Tibial nerve (tissue), 3 donors: Measurements from ENCODE around the gene GSG1L.

Experiments used
- POLR2A ChIP-seq, 2 donors: fragments of 450-650 bp; IDR thresholded peaks; one replicate each; pipeline ENCODE4 v1.6.1; 2017; ENCODE audit warnings: antibody characterized with exemption in 2 of 2, mild to moderate bottlenecking in 2 of 2, moderate library complexity in 2 of 2
- TF ChIP-seq, protein P1 (sequence below), 5 experiments: fragments of 200-600 bp in 3 of 5; fragments of 450-650 bp in 2 of 5; sonication (generic) in 3 of 5; IDR thresholded peaks; one replicate each; pipeline ENCODE4 v1.5.1; 2016 to 2019; ENCODE audit warnings: antibody characterized with exemption in 5 of 5, mild to moderate bottlenecking in 3 of 5, moderate library complexity in 2 of 5

DNA sequence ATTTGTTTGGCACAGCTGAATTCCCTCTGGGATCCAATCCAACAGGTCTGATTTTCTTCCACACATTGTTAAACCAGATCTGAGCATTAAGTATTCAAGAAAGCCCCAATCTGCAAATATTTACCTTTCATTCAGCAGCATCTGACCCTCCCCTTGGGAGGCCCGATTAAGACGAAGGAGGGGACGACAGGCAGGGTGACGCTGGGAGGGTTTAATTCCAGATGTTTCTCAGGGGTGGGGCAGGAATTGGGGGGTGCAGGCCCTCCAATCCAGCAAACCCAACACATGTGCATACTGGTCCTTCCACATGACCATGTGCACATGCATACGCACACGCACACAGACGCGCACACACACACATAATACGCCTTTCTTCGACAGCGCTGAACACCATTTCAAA lies 240.5 kb downstream of the GSG1L start:
- TF ChIP-seq, protein P1, sequence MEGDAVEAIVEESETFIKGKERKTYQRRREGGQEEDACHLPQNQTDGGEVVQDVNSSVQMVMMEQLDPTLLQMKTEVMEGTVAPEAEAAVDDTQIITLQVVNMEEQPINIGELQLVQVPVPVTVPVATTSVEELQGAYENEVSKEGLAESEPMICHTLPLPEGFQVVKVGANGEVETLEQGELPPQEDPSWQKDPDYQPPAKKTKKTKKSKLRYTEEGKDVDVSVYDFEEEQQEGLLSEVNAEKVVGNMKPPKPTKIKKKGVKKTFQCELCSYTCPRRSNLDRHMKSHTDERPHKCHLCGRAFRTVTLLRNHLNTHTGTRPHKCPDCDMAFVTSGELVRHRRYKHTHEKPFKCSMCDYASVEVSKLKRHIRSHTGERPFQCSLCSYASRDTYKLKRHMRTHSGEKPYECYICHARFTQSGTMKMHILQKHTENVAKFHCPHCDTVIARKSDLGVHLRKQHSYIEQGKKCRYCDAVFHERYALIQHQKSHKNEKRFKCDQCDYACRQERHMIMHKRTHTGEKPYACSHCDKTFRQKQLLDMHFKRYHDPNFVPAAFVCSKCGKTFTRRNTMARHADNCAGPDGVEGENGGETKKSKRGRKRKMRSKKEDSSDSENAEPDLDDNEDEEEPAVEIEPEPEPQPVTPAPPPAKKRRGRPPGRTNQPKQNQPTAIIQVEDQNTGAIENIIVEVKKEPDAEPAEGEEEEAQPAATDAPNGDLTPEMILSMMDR (IDR thresholded peaks at IDR 0.05), result no peak
- TF ChIP-seq POLR2A (IDR thresholded peaks at IDR 0.05), result no peak
